NCI-H187 treated with DMSO at 0.1 percent for 48 hours (cell line): Measurements from ENCODE around the gene TMEM94.

ENCODE experiments used
- DNase-seq: peaks from one replicate; lab custom pipeline; 2025; lab: John Stamatoyannopoulos, UW

TMEM94 gene

DNA sequence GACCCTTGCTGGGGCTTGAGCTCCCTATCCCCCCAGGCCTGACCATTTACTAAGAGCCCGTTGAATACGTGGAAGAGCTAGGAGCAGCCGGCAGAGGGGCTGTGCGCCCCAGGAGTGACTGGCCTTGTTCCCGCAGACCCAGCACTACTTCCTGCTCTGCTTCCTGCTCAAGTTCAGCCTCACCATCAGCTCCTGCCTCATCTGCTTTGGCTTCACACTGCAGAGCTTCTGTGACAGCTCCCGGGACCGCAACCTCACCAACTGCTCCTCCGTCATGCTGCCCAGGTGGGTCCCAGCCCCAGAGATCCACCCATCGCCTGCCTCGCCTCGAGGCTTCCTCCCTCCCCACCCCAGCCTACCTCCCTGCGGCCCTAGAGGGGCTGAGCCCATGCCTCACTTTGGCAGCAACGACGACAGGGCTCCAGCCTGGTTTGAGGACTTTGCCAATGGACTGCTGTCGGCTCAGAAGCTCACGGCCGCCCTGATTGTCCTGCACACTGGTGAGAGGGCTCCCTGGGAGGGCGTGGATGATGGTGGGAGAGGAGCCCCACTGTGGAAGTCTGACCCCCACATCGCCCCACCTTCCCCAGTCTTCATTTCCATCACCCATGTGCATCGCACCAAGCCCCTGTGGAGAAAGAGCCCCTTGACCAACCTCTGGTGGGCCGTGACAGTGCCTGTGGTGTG, 41.7 kb downstream of the TMEM94 start:
- no peak for DNase-seq

DNA sequence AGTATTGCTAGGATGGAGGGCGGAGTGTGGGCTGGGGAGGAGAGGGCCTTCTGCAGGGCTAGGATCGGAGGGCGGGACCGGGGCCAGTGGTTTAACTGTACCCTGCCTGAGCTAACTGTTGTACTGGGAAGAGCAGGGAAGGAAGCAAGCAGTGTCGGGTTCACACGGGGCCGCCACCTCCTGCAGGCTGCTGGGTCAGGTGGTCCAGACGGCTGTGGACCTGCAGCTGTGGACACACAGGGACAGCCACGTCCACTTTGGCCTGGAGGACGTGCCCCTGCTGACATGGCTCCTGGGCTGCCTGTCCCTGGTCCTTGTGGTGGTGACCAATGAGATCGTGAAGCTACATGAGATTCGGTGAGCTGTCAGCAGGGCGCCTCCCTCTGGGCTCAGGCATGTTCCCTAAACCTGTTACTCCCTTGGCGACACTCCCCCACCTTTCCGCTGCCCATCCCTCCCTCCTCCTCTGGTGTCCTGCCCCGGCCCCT, 42.3 kb downstream of the TMEM94 start:
- no peak for DNase-seq

DNA sequence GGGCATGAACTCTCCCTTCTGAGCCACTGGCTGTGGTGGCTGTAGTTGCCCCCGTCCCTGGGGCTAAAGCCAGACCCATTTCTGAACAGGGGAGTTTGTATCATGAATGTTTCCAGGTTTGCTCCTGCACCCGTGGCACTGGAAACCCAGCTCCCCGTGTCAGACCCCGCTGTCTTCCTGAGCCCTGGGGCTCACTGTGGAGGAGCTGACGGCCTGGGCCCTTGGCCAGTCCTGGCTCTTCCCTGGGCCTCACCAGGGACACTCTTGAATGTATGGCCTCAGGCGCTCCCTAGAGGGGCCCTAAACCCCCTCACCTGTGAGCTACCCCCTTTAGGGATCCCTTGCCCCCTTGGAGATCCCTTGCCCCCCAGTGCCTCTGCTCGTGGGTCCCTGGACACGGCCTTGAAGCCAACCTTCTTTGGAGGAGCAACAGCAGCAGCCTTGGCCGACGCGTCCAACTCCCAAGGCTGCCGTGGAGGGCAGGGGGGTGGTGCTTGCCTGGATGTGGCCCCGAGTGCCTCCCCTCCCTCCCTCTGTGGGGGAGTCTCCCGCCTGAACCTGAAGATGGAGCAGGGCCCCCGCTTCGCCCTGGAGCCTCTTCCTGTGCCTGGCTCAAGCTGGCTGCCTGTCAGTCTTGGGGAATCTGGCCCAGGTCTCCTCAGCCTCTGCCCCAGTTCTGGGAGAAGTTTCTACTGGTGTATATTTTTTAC, 43.0 kb downstream of the TMEM94 start:
- DNase-seq, result no peak

DNA sequence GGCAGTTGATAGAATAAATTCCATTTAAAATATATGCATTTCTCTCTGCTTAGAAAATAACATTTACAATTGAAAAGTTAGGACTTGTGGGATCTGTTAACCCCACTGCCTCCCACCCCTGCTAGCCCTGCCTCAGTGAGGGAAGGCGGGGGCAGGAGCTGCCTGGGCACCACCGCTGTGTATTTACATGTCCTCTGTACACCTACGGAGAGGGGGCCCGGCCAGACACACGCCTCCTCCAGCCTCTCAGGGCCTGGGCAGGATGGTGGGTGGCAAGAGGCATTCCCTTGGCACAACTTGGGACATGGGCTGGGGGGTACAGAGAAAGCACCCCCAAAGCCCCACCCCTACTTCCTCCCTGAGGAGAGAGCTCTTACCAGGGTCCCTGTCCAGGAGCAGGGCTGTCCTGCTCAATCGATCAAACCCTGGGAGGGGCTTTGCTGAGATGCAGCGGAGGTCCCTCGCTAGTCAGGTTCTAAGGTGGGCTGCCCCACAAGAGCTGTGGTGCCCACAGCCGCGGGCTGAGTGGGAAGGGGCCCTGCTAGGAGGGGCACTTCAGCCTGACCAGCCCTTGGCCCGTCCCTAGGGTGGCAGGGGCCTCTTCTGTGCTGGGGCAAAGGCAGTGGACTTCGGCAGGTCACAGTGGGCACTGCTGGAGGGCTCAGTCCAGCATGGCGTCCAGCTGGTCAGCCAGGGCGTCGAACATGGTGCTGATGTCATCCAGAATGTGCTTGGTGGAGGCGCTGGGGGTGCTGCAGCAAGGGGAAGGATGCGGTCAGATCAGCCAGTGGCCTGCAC, 44.2 kb downstream of the TMEM94 start:
- DNase-seq, result no peak

DNA sequence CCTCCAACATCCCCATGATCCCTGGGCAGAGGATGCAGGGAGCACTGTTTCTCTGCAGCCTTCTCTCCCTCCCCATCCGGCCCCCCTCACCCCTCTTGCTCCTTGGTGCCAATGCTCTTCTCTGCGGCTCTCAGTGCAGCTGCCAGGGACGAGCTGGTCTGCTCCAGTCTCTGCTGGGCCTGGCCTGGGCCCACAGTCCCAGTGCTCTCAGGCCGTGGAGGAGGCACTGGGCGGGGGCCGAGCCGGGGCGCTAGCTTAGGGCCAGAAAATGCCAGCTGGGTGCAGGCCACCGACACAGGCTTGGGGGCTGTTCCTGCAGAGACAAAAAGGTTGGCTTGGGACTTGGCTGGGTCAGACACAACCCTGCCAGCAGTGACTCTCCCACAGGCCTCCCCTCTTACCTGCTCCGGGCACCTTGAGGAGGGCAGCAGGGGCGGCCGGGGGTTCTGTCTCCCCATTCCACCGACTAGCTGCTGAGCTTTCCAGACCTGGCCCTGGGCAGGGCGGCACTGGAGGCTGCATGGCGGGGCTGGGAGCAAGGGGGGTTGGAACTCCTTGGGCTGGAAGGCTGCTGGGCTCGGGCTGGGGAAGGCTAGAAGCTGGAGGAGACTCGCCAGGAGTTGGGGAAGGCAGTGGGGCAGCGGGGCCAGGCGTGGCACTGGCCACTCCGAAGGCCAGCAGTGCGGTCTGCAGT, 45.1 kb downstream of the TMEM94 start:
- no peak for DNase-seq

DNA sequence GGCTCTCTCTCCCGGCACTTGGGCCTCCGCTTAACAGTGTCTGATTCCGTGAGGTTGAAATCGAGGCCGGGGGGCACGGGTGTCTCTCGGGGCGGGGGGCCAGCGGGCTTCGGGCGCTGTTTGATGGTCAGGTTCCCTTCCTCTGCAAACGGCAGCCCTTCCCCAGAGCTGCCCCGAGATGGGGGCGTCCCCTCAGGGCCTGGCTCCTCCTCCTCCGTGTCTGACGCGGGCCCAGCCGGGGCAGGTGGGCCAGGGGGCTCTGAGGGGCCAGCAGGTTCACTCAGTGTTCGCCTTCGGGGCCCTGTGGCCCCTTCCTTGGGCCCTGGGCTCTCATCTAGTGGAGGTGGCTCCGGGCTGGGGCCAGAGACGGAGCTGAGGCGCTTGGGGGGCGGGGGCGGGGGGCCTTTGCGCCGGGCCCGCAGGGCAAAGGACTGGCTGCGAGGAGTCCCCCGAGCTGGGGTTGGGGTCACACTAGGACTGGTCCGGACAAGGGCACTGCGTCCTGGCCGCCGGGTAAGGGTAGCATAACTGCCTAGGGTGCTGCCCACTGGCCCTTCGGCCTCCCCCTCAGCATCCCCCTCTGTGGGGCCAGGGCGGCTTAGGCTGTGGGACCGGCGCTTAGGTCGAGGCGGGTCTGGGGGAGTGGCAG, 45.8 kb downstream of the TMEM94 start:
- no peak for DNase-seq

DNA sequence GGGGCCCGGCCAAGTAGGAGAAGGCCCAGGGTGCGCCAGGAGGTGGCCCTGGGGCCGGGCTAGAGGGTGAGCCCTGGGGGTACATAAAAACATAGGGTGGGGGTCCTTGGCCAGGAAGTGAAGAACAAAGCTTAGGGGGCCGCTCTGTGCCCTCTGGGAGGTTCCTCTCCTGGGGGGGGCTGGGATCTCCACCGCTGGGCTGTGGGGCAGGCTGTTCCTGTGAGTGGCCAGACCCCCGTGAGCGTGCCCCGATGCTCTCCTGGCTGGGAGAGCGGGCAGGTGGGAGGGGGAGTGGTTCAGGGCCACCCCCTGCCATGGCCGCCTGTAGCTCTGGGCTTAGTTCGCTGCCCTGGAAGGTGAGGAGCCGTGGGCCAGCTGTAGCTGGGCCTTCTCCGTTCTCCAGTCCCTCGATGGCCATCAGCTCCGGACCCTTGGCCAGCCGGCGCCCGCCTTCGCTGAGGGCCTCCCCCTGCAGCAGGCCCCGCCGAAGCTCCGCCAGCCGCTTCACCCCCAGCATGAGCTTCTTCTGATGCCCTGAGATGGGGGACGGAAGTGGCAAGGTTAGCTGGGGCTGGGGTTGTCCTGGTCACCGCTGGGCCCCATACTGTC, 46.4 kb downstream of the TMEM94 start:
- DNase-seq, result no peak

DNA sequence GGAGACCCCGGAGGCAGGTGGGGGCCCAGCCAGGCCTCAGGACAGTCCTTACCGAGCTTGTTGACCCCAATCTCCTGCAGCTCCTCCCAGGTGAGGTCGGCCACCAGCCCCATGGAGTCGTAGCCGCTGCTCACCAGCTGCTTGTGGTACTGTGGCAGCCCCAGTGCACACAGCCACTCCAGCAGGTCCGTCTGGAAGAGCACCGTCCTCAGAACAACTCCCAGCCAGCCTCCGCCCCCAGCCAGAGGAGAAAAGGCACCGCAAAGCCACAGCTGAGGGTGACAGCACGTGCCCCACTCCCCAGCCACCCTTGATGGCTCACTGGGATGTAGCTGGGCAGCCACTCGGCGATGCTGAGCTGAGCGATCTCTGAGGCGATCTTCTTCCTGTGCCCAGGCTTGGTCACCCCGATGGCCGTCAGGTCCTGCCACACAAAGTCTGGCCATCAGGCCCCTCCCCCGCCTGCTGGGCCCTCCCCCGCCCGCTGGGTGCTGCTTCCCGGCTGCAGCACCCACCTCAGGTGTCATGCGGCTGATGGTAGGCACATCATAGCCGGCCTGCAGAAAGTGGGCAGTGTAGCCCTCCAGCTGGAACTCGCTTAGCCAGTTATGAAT, 47.0 kb downstream of the TMEM94 start:
- no peak for DNase-seq

DNA sequence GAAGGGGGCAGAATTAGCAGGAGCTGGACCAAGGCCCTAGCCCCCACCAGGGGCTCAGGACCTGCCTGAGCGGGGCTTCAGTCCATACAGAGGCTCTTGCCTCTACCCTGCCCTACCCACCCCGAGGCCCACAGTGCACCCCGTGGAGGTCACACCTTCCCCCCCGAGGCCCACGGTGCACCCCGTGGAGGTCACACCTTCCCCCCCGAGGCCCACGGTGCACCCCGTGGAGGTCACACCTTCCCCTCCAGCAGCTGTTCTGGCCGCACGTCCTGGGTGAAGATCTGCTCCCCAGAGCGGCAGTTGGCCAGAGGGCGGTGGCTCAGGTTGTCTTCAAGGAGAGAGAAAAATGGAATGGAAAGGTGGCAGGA, 47.5 kb downstream of the TMEM94 start:
- no peak for DNase-seq

DNA sequence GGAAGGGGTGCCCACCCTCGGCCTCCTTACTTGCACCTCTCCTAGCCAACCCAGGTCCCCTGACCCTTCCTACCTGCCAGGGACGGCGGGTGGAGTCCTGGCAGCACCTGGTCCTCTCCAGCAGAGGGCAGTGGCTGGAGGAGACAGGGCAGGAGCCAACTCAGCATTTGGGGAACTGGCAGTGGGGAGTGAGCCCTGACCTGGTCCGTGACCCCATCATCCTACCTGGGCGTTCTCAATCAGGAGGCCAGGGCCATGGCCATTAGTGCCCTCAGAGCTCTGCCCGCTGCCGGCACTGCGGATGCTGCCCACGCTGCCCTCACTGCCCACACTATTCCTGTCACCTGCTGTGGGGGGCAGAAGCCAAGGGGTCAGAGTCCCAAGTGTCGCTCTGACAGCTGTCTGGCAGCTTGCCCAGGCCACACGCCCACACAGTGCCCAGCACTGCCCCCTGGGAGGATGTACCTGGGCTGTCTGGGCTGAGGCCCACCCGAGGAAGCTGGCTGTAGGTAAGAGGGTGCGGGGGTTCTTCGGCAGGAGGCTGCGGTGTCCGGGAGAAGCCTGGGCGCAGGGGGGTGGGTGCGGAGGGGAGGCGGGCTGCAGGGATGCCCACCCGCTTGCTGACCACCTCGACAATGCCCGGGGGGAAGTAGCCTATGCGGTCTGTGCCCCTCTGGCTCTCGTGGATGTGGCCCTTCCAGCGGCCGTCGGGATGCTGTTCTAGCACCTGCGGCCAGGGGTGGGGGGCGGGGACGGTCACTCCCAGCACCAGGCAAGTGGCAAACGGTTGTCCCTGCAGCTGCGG, 48.1 kb downstream of the TMEM94 start:
- no peak for DNase-seq

DNA sequence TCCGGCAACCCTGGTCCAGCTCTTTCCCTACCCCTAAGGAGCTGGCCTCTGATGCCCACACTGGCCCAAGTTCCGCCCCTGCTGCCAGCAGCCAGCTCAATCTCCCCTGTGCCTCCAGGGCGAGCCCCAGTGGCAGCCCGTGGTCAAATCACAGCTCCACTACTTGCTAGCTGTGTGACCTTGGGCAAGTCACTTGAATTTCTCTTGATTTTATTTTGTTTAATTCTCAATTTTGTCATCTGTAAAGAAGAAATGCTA, 48.6 kb downstream of the TMEM94 start:
- no peak for DNase-seq

DNA sequence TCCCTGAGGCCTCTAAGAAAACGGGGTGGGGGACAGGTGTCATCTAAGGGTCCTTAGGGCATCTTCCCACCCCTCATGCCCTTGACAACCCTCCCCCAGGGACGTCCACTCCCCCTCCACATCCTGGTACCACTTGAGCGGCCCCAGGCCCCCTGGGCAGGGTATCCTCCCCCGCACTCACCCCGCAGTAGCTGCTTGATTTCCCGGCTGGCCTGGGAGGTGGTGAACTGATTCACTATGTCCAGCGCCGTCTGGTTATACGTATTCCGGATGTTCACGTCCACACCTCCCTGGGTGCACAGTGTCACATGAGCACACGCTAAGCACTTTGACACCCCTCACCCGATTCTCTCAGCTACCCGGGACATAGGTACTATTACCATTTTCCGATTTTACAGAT, 49.2 kb downstream of the TMEM94 start:
- no peak for DNase-seq

DNA sequence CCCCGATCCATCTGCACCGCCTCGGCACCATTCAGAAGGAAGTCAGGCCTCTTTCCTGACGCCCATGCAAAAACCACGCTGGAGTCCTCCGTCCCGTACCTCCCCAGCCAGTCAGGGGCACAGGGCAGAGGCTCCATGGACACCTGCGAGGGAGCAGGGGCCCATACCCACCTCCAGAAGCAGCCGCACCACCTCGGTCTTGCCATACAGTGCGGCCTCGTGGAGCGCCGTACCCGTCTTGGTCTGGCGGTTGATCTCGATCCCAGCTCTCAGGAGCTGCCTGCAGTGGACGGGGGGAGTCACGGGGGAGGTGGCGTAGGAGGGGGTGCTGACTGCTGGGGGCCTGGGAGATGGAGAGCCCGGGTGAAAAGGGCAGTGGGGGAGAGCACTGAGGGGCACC, 49.7 kb downstream of the TMEM94 start:
- no peak for DNase-seq

DNA sequence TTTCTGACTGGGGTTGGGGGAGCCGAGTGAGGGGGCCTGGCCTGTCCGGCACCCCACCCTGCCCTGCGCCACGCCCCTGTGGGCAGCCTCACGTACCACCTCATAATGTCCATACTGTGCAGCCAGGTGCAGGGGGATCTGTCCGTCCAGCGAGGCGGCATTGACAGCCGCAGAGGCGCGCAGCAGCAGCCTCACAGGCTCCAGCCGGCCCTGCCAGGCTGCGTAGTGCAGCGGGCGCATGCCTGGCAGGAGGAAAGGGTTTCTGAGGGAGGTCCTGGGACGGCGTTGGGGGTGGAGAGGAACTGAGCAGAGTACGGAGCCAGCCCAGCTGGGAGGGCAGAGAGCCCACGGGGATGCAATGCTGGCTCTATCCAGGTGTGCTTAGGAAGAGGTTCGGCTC, 50.5 kb downstream of the TMEM94 start:
- DNase-seq, result no peak

DNA sequence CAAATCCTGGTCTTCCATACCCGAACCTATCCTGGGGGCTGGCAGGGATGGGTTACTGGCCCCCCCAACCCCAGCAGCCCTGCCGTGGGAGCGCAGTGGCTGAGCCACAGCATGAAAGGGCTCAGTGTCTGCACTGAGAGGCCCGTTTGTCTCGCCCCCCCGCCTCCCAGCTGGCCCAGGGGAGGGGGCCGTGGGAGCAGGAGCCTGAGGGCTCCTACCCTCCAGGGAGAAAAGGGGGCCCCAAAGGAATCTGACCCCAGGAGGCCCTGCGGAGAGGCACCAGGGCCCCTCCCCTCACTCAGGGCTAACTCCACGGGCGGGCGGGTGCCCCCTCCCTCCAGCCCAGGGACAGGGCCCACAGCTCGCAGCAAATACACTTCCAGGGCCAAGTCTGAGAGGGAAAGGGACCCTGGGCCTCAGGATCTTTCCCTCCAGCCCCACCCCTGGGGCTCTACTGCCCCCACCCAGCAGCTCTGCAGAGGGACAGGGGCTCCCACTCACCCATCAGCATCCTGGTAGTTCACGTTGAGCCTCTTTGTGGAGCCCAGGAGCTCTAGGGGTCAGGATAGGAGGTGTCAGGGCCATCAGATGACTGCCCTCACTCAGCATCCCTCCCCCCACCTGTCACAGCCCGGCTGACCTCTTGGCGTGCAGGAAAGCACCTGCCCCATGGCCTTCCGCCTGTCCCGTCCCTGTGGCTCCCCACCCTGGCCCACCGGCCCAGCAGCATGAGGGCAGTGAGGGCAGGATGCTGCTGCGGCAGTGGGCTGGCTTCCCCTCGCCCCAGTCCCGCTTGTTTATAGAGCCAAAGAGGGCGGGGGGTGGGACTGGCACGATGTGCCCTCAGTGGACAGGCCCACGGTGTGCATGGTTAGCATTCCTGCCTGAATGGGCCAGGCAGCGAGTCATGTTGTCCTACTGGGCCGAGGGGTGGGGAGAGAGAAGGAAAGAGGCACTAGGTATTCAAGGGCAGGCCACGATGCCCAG, 51.6 kb downstream of the TMEM94 start:
- DNase-seq, result no peak

DNA sequence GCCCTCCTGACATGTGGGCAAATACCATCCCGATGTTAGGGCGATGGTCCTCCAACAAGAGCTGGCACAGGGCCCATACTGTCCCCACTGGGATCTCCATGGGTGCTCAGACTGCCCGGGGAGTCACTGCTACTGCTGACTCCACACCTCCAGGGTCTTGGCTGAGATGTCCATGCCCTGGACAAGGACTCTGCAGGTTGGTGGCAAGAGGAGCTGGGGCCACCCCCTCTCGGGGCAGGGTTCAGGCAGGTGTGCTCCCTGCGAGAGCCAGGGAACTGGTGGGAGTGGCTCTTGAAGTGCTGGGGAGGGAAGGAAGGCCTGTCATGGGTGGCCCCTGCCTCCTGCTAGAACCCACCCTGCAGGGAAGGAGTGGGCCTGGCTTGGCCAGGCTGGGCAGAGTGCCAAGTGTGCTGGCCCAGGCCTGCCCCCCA, 52.5 kb downstream of the TMEM94 start:
- DNase-seq, result no peak

DNA sequence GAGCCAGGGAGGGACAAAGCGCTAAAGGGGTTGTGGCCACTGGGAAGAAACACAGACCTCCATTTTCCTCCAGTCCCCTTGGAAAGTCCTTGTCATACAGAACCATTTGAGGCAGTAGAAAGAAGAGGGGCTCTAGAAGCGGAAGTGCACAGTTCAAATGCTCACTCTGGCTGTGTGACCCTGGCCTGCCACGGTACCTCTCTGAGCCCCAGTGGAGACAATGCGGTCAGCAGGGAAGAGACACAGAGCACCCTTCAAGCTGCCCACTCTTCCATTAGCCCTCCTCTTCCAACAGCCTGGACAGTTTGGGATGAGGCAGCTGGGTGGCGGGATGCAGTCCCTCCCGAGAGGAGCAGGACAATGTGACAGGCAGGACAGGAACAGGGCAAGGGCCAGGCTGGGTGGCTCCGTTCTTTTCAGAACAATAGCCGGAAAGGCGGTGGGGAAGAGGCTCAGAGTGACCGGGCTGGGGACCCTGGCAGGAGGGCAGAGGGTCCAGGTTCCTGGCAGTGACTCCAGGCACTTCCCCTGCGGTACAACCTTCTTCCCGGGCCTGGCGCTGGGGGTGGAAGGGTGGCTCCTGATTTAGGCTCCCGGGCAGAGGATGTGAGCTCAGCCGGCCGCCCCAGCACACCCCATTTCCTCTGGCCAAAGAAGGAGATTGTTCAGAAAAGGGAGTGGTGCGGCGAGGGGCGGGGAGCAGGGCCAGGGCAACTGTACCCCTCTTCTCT, 53.3 kb downstream of the TMEM94 start:
- no peak for DNase-seq

DNA sequence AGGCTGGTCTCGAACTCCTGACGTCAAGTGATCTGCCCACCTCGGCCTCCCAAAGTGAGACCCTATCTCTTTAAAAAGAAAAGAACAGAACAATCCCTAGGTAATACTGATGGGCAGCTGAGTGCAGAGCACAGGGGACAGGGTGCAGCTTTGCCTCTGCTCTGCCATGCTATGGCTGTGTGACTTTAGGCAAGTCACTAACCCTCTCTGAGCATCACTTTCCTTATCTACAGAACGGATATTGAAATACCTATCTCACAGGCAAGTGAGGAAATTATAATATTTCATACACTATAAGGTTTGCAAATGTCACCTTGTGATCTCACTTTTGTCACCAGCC, 54.8 kb downstream of the TMEM94 start:
- DNase-seq, result no peak
